ENCODE measurements around the gene BRPF3. TPM values are rescaled to one million over a fixed set of nuclear protein-coding genes. Genes with fewer than 3 reads are reported as not detected.

BRPF3 gene
- total RNA-seq, 4 donors from 2014 or later: 21.5 to 34.8 (median 22.3) TPM

DNA sequence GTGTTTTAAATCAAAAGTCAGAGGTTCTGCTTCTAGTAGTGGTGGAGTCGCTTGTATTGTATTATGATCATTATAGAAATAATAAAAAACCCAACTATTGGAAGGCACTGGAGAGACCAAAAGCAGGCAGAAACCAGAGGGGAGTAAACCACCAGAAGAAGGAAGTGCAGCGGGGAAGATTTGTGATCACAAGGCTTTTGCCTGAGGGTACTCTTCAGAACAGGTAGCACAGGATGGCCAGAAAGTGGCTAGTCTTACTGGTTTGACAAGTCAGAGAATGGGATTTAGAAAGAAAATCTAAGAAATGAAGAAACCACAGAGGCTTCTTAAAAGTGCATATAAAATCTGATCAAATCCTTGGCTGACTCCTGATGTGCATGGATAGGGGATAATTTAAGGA lies 42.3 kb upstream of the BRPF3 start:
- intact Hi-C loops (cut with DNase I): no loop called here
- H3K9me3 ChIP-seq: no peaks in the 10 kb centered on the region
- TF ChIP-seq, protein P1, sequence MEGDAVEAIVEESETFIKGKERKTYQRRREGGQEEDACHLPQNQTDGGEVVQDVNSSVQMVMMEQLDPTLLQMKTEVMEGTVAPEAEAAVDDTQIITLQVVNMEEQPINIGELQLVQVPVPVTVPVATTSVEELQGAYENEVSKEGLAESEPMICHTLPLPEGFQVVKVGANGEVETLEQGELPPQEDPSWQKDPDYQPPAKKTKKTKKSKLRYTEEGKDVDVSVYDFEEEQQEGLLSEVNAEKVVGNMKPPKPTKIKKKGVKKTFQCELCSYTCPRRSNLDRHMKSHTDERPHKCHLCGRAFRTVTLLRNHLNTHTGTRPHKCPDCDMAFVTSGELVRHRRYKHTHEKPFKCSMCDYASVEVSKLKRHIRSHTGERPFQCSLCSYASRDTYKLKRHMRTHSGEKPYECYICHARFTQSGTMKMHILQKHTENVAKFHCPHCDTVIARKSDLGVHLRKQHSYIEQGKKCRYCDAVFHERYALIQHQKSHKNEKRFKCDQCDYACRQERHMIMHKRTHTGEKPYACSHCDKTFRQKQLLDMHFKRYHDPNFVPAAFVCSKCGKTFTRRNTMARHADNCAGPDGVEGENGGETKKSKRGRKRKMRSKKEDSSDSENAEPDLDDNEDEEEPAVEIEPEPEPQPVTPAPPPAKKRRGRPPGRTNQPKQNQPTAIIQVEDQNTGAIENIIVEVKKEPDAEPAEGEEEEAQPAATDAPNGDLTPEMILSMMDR (IDR thresholded peaks at IDR 0.05): no peak
- no peak for TF ChIP-seq POLR2A (IDR thresholded peaks at IDR 0.05; ENCODE audit: low read depth)
- no peak for DNase-seq (ENCODE audit: extremely low spot score)
- peaks cover 0 to 10% (median 8%) of the 10 kb centered on the region in 4 donors for H3K4me1 ChIP-seq
- no peak overlapping the region for H3K27ac ChIP-seq (replicated peaks in 1 of 4)
- H3K27me3 ChIP-seq: no peaks in the 10 kb centered on the region
- 88% methylated on average over 2 of the region's 2 CpGs for WGBS
- H3K36me3 ChIP-seq: no peaks in the 10 kb centered on the region
- H3K4me3 ChIP-seq: no peak overlapping the region

DNA sequence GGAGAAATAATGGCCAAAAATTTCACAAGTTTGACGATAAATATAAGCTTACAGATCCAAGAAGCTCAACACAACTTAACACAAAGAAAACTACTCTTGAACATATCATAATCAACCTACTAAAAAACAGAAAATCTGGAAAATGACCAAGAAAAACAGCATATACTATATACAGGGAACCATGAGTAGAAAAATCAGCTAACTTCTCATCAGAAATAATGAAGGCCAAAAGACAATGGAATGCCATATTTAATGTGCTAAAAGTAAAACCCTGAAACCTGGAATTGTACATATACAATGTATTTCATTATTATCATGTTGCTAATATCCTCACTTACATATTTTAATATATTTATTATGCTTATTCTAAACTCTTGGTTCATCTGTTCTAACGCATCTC lies 40.9 kb upstream of the BRPF3 start:
- DNase-seq (ENCODE audit: extremely low spot score): no peak
- H3K27ac ChIP-seq (replicated peaks in 1 of 4): no peak overlapping the region
- TF ChIP-seq POLR2AphosphoS5 (IDR thresholded peaks at IDR 0.05): no peak
- no peak for TF ChIP-seq EP300 (IDR thresholded peaks at IDR 0.05)
- no peak for TF ChIP-seq POLR2A (IDR thresholded peaks at IDR 0.05; ENCODE audit: low read depth)
- TF ChIP-seq, protein P1 (IDR thresholded peaks at IDR 0.05): no peak
- 88% methylated on average over 2 of the region's 2 CpGs for WGBS
- no peaks in the 10 kb centered on the region for H3K27me3 ChIP-seq
- H3K4me1 ChIP-seq: no peaks in the 10 kb centered on the region
- no peak overlapping the region for H3K4me3 ChIP-seq
- peaks cover 0 to 5% (median 0%) of the 10 kb centered on the region in 4 donors for H3K9me3 ChIP-seq
- intact Hi-C loops (cut with DNase I): no loop called here
- no peaks in the 10 kb centered on the region for H3K36me3 ChIP-seq

DNA sequence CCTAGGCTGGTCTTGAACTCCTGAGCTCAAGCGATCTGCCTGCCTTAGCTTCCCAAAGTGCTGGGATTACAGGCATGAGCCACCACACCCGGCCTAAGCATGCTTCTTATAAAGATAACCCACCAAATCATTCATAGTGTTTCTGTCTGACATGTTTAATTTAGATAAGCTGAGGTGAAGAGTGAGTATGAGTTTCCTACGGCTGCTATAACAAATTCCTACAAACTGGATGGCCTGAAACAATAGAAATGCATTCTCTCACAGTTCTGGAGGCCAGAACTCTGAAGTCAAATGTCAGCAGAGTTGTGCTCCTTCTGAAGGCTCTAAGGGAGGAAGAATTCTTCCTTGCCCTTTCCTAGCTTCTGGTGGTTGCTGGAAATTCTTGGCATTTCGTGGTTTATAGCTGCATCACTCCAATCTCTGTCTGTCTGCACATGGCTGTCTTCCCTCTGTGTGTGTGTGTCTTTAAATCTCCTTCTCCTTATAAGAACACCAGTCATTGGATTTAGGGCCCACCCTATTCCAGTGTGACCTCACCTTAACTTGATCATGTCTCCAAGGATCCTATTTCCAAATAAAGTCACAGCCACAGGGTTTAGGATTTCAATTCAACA lies 36.3 kb upstream of the BRPF3 start:
- no peak overlapping the region for H3K4me3 ChIP-seq
- H3K27ac ChIP-seq (replicated peaks in 1 of 4): no peak overlapping the region

DNA sequence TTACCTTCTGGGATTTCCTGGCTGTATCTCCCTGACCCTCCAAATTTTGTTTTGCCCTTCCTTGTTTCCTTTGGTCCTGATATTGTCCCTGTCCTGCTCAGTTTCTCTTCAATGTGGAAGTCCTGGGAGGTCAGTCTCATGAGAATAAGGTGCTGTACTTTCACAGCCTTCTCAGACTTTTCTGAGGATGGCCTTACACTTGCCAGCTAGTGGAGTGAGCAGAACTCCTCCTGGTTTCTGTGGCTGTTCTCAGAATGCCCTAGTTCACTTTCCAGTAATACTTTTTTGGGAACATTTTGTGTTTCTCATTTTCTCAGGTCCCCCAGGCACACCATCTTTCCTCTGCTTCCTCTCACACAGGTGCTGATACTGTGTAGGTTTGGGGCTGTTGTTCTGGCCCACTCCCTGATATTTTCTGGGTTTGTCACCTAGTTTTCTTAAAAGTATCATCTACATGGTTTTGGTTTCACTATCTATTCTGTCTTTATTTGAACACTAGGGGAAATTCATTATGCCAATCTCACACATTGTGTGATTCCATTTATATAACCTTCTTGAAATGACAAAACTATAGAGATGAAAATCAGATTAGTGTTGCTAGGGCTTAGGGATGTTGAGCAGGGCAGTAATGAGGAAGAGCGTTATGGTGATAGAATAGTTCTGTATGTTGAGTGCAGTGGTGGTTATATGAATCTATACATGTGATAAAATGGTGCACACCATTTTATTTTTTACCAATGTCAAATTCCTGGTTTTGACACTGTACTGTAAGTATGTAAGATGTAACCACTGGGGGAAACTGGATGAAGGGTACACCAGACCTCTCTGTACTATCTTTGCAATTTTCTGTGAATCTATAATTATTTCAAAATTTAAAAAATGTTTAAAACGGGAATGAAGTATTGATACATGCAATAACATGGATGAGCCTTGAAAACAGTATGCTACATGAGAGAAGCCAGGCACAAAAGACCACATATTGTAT lies 27.2 kb upstream of the BRPF3 start:
- Histone ChIP-seq H3K4me3 (no peak overlapping the region), H3K4me1 (no peaks in the 10 kb centered on the region), H3K9me3 (no peaks in the 10 kb centered on the region), H3K27ac (replicated peaks in 1 of 4) (no peak overlapping the region), H3K36me3 (no peaks in the 10 kb centered on the region), H3K27me3 (no peaks in the 10 kb centered on the region)
- WGBS: 97% methylated on average over 2 of the region's 2 CpGs
- intact Hi-C loops (cut with DNase I): no loop called here
- no peak for DNase-seq (ENCODE audit: extremely low spot score)
- TF ChIP-seq EP300 (IDR thresholded peaks at IDR 0.05) (no peak), POLR2A (IDR thresholded peaks at IDR 0.05; ENCODE audit: low read depth) (no peak), POLR2AphosphoS5 (IDR thresholded peaks at IDR 0.05) (no peak)
- TF ChIP-seq, protein P1 (IDR thresholded peaks at IDR 0.05): no peak

More for the DNA sequence above, 36.3 kb upstream of the BRPF3 start:
- intact Hi-C loops (cut with DNase I): no loop called here
- H3K9me3 ChIP-seq: peaks cover 0 to 5% (median 0%) of the 10 kb centered on the region in 4 donors
- DNase-seq (ENCODE audit: extremely low spot score): no peak
- no peaks in the 10 kb centered on the region for H3K36me3 ChIP-seq
- no peaks in the 10 kb centered on the region for H3K27me3 ChIP-seq
- 95% methylated on average over 4 of the region's 4 CpGs for WGBS
- TF ChIP-seq EP300 (IDR thresholded peaks at IDR 0.05) (no peak), POLR2AphosphoS5 (IDR thresholded peaks at IDR 0.05) (no peak), POLR2A (IDR thresholded peaks at IDR 0.05; ENCODE audit: low read depth) (no peak)
- TF ChIP-seq, protein P1 (IDR thresholded peaks at IDR 0.05): no peak
- H3K4me1 ChIP-seq: no peaks in the 10 kb centered on the region
